ENCODE data around the gene BAIAP2L1. TPM values are rescaled to one million over a fixed set of nuclear protein-coding genes. Genes with fewer than 3 reads are reported as not detected.

The BAIAP2L1 gene
- total RNA-seq, 4 donors from 2014 or later: 0.85 to 3.2 (median 2.2) TPM

- TF ChIP-seq CTCF (IDR thresholded peaks at IDR 0.05; ENCODE audit: low read depth): no peak
Observed at GRCh38 chr7:98399462-98399861, 1.4 kb downstream of the BAIAP2L1 start.

DNA sequence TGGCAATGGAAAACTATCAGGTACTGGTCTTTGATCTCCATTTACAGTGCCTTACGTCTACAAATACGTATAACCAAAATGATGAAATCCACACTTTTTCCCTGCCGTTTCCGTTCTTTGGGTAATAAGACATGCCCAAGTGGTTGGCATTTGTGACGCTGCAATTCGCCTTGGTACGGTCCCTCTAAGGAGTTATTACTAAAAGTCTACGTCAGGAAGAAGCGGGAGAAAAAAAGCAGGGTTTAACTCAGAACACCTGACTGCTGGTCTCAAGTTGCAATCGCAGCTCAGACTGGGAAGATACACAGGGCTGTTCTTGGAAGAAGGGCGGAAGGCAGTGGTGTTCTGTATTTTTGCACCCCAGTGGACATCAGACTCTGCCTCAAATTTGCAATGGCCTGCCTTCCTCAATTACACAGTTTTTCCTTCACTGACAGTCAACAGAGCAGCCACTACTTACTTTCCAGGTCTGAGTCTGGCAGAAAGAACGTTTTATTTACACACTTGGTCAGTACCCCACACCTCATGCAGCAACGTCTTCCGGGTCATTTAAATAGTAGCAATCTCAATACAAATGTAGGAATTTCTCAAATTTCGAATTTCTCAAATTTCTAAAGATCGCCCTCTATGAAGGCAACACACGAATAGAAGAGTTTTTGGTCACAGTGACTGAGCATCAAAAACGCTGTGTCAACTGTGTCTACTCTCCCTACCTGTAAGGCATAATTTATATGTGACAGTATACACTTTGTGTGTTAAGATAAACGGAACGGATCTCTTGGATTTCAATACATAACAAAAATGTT, 2.1 kb downstream of the BAIAP2L1 start:
- no peak for TF ChIP-seq CTCF (IDR thresholded peaks at IDR 0.05; ENCODE audit: low read depth)

- no peak for TF ChIP-seq CTCF (IDR thresholded peaks at IDR 0.05; ENCODE audit: low read depth)
Observed at GRCh38 chr7:98396768-98397167, 4.1 kb downstream of the BAIAP2L1 start.

DNA sequence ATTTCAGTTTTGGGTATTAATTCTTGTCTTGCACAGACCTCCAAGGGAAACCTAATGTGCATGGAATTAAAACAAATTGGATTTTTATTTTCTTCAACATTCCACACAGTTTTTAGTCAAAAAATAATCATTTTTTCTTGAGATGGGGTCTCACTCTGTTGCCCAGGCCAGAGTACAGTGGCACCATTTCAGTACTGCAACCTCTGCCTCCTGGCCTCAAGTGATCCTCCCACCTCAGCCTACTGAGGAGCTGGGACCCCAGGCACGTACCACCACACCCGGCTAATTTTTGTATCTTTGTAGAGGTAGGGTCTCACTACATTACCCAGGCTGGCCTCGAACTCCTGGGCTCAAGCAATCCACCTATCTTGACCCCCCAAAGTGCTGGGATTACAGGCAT, 4.9 kb downstream of the BAIAP2L1 start:
- no peak for TF ChIP-seq CTCF (IDR thresholded peaks at IDR 0.05; ENCODE audit: low read depth)

GRCh38 chr7:98395481-98395880, 5.4 kb downstream of the BAIAP2L1 start:
- TF ChIP-seq CTCF (IDR thresholded peaks at IDR 0.05; ENCODE audit: low read depth): no peak

- TF ChIP-seq CTCF (IDR thresholded peaks at IDR 0.05; ENCODE audit: low read depth): no peak
Observed at GRCh38 chr7:98394377-98394836, 6.5 kb downstream of the BAIAP2L1 start.

GRCh38 chr7:98387544-98388226, 13.2 kb downstream of the BAIAP2L1 start:
- TF ChIP-seq CTCF (IDR thresholded peaks at IDR 0.05; ENCODE audit: low read depth): no peak

All from subcutaneous adipose tissue (tissue), 4 donors.